H9 (cell line): ENCODE results near the gene GIMAP1. TPM values are rescaled to one million over a fixed set of nuclear protein-coding genes. Genes with fewer than 3 reads are reported as not detected.

Source experiments
- DNase-seq: peaks from one replicate; pipeline ENCODE4 v3.0.0-alpha.2; 2017
- H2AFZ ChIP-seq: one replicate; pipeline ENCODE4 v1.6.1; 2013; ENCODE audit warnings: mild to moderate bottlenecking, low read length, control low read depth, moderate library complexity
- H2AK5ac ChIP-seq: 2 replicates; pipeline ENCODE4 v1.6.1; 2013; ENCODE audit warnings: low read length, control low read depth, mixed read lengths; ENCODE audit not compliant: insufficient read length
- H2BK120ac ChIP-seq: one replicate; pipeline ENCODE4 v1.6.1; 2013; ENCODE audit warnings: low read depth, mild to moderate bottlenecking, low read length, control low read depth, inconsistent platforms; ENCODE audit not compliant: poor library complexity, severe bottlenecking
- H2BK12ac ChIP-seq: 2 replicates; pipeline ENCODE4 v1.6.1; 2013; ENCODE audit warnings: low read length, control low read depth, mixed read lengths, low read depth; ENCODE audit not compliant: insufficient read length
- H2BK15ac ChIP-seq: 2 replicates; pipeline ENCODE4 v1.6.1; 2013; ENCODE audit warnings: low read depth, low read length, control low read depth
- H2BK20ac ChIP-seq: one replicate; pipeline ENCODE4 v1.6.1; 2013; ENCODE audit warnings: low read depth, mild to moderate bottlenecking, low read length, control low read depth, inconsistent platforms; ENCODE audit not compliant: poor library complexity, severe bottlenecking
- H2BK5ac ChIP-seq: 2 replicates; pipeline ENCODE4 v1.6.1; 2013; ENCODE audit warnings: low read length, control low read depth, mixed read lengths; ENCODE audit not compliant: insufficient read length
- H3K14ac ChIP-seq: 2 replicates; pipeline ENCODE4 v1.6.1; 2013; ENCODE audit warnings: low read length, control low read depth; ENCODE audit not compliant: insufficient read depth
- H3K18ac ChIP-seq: 2 replicates; pipeline ENCODE4 v1.6.1; 2013; ENCODE audit warnings: low read depth, mild to moderate bottlenecking, mixed read lengths, low read length, control low read depth; ENCODE audit not compliant: insufficient read length
- H3K23ac ChIP-seq: 2 replicates; pipeline ENCODE4 v1.6.1; 2013; ENCODE audit warnings: low read length, control low read depth, mixed read lengths, low read depth; ENCODE audit not compliant: insufficient read length
- H3K23me2 ChIP-seq: 2 replicates; pipeline ENCODE4 v1.6.1; 2013; ENCODE audit warnings: low read depth, mild to moderate bottlenecking, mixed read lengths, low read length, control low read depth; ENCODE audit not compliant: insufficient read length, poor library complexity, severe bottlenecking
- H3K27ac ChIP-seq: 2 replicates; pipeline ENCODE4 v1.5.1; 2013; ENCODE audit warnings: low read length, control low read depth, mixed read lengths, low read depth; ENCODE audit not compliant: insufficient read length
- H3K27me3 ChIP-seq: 2 replicates; pipeline ENCODE4 v1.6.1; 2013; ENCODE audit warnings: low read length, control low read depth, inconsistent platforms; ENCODE audit not compliant: insufficient read depth
- H3K4ac ChIP-seq: 2 replicates; pipeline ENCODE4 v1.6.1; 2013; ENCODE audit warnings: low read depth, mild to moderate bottlenecking, control low read depth, inconsistent platforms, low read length, moderate library complexity
- H3K4me1 ChIP-seq: 2 replicates; pipeline ENCODE4 v1.6.1; 2013; ENCODE audit warnings: low read length, control low read depth, inconsistent platforms; ENCODE audit not compliant: insufficient read depth
- H3K4me2 ChIP-seq: 2 replicates; pipeline ENCODE4 v1.6.1; 2013; ENCODE audit warnings: low read length, control low read depth, mixed read lengths; ENCODE audit not compliant: insufficient read length, insufficient read depth
- H3K56ac ChIP-seq: 2 replicates; pipeline ENCODE4 v1.6.1; 2013; ENCODE audit warnings: low read depth, mild to moderate bottlenecking, mixed read lengths, low read length, control low read depth; ENCODE audit not compliant: insufficient read length
- H3K79me1 ChIP-seq: 2 replicates; pipeline ENCODE4 v1.6.1; 2013; ENCODE audit warnings: low read depth, mild to moderate bottlenecking, moderate library complexity, low read length, control low read depth, inconsistent platforms; ENCODE audit not compliant: insufficient read depth, poor library complexity, severe bottlenecking
- H3K79me2 ChIP-seq: 2 replicates; pipeline ENCODE4 v1.6.1; 2013; ENCODE audit warnings: low read length, control low read depth, inconsistent platforms; ENCODE audit not compliant: insufficient read depth
- H3K9ac ChIP-seq: 2 replicates; pipeline ENCODE4 v1.6.1; 2013; ENCODE audit warnings: low read length, control low read depth, mixed read lengths; ENCODE audit not compliant: insufficient read length; ENCODE audit errors: extremely low read depth
- H3K9me3 ChIP-seq: one replicate; pipeline ENCODE4 v1.6.1; 2013; ENCODE audit warnings: low read depth, low read length, inconsistent platforms; ENCODE audit not compliant: control insufficient read depth
- H3T11ph ChIP-seq: one replicate; pipeline ENCODE4 v1.6.1; 2013; ENCODE audit warnings: mild to moderate bottlenecking, low read length, control low read depth, inconsistent platforms
- H4K20me1 ChIP-seq: one replicate; pipeline ENCODE4 v1.6.1; 2013; ENCODE audit not compliant: control insufficient read depth, insufficient read length, insufficient read depth
- H4K5ac ChIP-seq: 2 replicates; pipeline ENCODE4 v1.6.1; 2013; ENCODE audit warnings: low read depth, mild to moderate bottlenecking, mixed read lengths, low read length, control low read depth; ENCODE audit not compliant: insufficient read length
- H4K8ac ChIP-seq: replicated peaks from 2 replicates; pipeline ENCODE4 v1.6.1; 2013; ENCODE audit warnings: low read length, control low read depth, mixed read lengths, low read depth; ENCODE audit not compliant: insufficient read length
- H4K91ac ChIP-seq: 2 replicates; pipeline ENCODE4 v1.6.1; 2013; ENCODE audit warnings: low read depth, mild to moderate bottlenecking, moderate library complexity, mixed read lengths, low read length, control low read depth; ENCODE audit not compliant: insufficient read length
- H3K27ac Mint-ChIP-seq, 3 experiments: 2 replicates in 2 of 3; 3 replicates in 1 of 3; pipeline ENCODE4 v1.8.0; 2020 to 2021; ENCODE audit warnings: mixed read lengths in 3 of 3, mild to moderate bottlenecking in 1 of 3, moderate library complexity in 1 of 3
- H3K27me3 Mint-ChIP-seq: 2 replicates; pipeline ENCODE4 v1.8.0; 2021; ENCODE audit warnings: low read depth, mild to moderate bottlenecking, moderate library complexity, mixed read lengths
- H3K36me3 Mint-ChIP-seq, 3 experiments: 2 replicates in 2 of 3; 3 replicates in 1 of 3; pipeline ENCODE4 v1.8.0; 2020 to 2021; ENCODE audit warnings: low read depth in 3 of 3, mixed read lengths in 3 of 3; ENCODE audit not compliant: insufficient read depth in 1 of 3
- H3K4me1 Mint-ChIP-seq, 2 experiments: 2 replicates each; pipeline ENCODE4 v1.8.0; 2020; ENCODE audit warnings: mixed read lengths in 2 of 2
- H3K4me3 Mint-ChIP-seq, 2 experiments: 2 replicates in 1 of 2; 3 replicates in 1 of 2; pipeline ENCODE4 v1.8.0; 2020 to 2021; ENCODE audit warnings: mild to moderate bottlenecking in 2 of 2, mixed read lengths in 2 of 2, moderate library complexity in 1 of 2
- H3K9me3 Mint-ChIP-seq, 2 experiments: 2 replicates in 1 of 2; 3 replicates in 1 of 2; pipeline ENCODE4 v1.8.0; 2020; ENCODE audit warnings: mild to moderate bottlenecking in 2 of 2, mixed read lengths in 2 of 2, moderate library complexity in 1 of 2
- CTCF ChIP-seq: fragments of 200-600 bp; sonication (generic); conservative IDR thresholded peaks from 3 replicates; pipeline ENCODE4 v1.8.0; 2021; ENCODE audit warnings: antibody characterized with exemption, mild to moderate bottlenecking
- WGBS: extraction: QIAGEN DNeasy Blood & Tissue Kit; methylation state at CpG from one replicate; pipeline ENCODE4 v1.1.7; 2013; ENCODE audit warnings: missing lambda C conversion rate, low lambda C conversion rate, mixed read lengths; ENCODE audit not compliant: insufficient read length; ENCODE audit errors: extremely low coverage; 5-methylcytosine and 5-hydroxymethylcytosine counted together
- total RNA-seq: library from RNA; stranded (reverse); gene quantifications from 2 replicates; pipeline ENCODE4 v1.2.1, GENCODE V29; 2021

GIMAP1 gene
- total RNA-seq, 1 experiment from 2014 or later, result not detected

DNA sequence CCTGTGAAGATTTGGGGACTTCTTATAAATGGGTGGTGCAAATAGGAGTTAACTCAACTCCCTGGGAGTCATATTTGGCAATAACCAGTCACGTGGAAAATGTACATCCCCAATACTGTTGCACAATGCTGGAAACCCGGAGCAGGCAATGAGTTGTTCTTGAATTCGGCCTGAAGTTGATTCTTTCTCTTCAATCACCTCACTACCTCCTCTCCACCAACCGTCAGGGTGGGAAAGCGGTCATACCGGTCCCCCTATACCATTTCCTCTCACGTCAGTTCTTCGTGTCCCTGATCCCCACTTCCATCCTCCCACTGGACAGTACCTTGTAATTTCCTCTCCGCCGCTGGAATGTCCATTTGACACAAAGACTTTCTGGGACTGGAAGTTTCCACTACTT is 23.6 kb downstream of the GIMAP1 start:
- Histone ChIP-seq H3K9me3 (peaks cover under 1% of the 10 kb centered on the region), H4K20me1 (no peaks in the 10 kb centered on the region), H2AK5ac (no peak overlapping the region), H4K5ac (no peak overlapping the region), H3K18ac (no peak overlapping the region), H3K79me1 (no peaks in the 10 kb centered on the region), H3K27me3 (peaks cover 88% of the 10 kb centered on the region), H3K4ac (no peak overlapping the region), H3K14ac (no peak overlapping the region), H3K27ac (no peak overlapping the region), H2AFZ (no peak overlapping the region), H3K23ac (no peak overlapping the region), H3K4me2 (no peak overlapping the region), H4K91ac (no peak overlapping the region), H3K9ac (no peak overlapping the region), H2BK5ac (no peak overlapping the region), H3K4me1 (no peaks in the 10 kb centered on the region), H2BK20ac (no peak overlapping the region), H3K79me2 (no peaks in the 10 kb centered on the region), H3T11ph (no peak overlapping the region), H2BK120ac (no peak overlapping the region), H4K8ac (no peak overlapping the region), H2BK15ac (no peak overlapping the region), H3K56ac (no peak overlapping the region), H2BK12ac (no peak overlapping the region), H3K23me2 (no peaks in the 10 kb centered on the region)
- Mint-ChIP-seq H3K4me1 (peaks cover 5 to 7% of the 10 kb centered on the region in 2 experiments; a peak in 3 of 4 replicates), H3K9me3 (peaks cover 3 to 18% of the 10 kb centered on the region in 2 experiments), H3K36me3 (no peaks in the 10 kb centered on the region), H3K4me3 (no peak overlapping the region), H3K27ac (no peak overlapping the region), H3K27me3 (peaks cover 100% of the 10 kb centered on the region)
- TF ChIP-seq CTCF, result no peak
- no peak for DNase-seq
- no CpG with 5 or more reads among the region's 10 CpGs for WGBS
